ENCODE data around the gene CDH12.

CDH12 gene

GRCh38 chr5:22598796-22599195, 254.3 kb downstream of the CDH12 start:
- FAIRE-seq (no peak), DNase-seq (ENCODE audit: insufficient read length) (no peak)
- TF ChIP-seq POLR2A (IDR thresholded peaks at IDR 0.05; ENCODE audit: low read depth, low read length) (no peak), TAF1 (IDR thresholded peaks at IDR 0.05; ENCODE audit: borderline replicate concordance, low read depth, low read length) (no peak), POLR2AphosphoS5 (IDR thresholded peaks at IDR 0.05; ENCODE audit: low read depth, low read length) (no peak)

- FAIRE-seq = no peak
- TF ChIP-seq TAF1 (IDR thresholded peaks at IDR 0.05; ENCODE audit: borderline replicate concordance, low read depth, low read length) = no peak
- no peak for TF ChIP-seq POLR2AphosphoS5 (IDR thresholded peaks at IDR 0.05; ENCODE audit: low read depth, low read length)
- TF ChIP-seq POLR2A (IDR thresholded peaks at IDR 0.05; ENCODE audit: low read depth, low read length) = no peak
- no peak for DNase-seq (ENCODE audit: insufficient read length)
These were observed 256.7 kb downstream of the CDH12 start for GRCh38 chr5:22596404-22596970.

- DNase-seq (ENCODE audit: insufficient read length) = no peak
- TF ChIP-seq POLR2AphosphoS5 (IDR thresholded peaks at IDR 0.05; ENCODE audit: low read depth, low read length) (no peak), TAF1 (IDR thresholded peaks at IDR 0.05; ENCODE audit: borderline replicate concordance, low read depth, low read length) (no peak), POLR2A (IDR thresholded peaks at IDR 0.05; ENCODE audit: low read depth, low read length) (no peak)
- no peak for FAIRE-seq
These were observed 258.7 kb downstream of the CDH12 start for GRCh38 chr5:22594491-22594890.

- FAIRE-seq (no peak), DNase-seq (ENCODE audit: insufficient read length) (no peak)
- no peak for TF ChIP-seq TAF1 (IDR thresholded peaks at IDR 0.05; ENCODE audit: borderline replicate concordance, low read depth, low read length)
- TF ChIP-seq POLR2A (IDR thresholded peaks at IDR 0.05; ENCODE audit: low read depth, low read length) = no peak
- TF ChIP-seq POLR2AphosphoS5 (IDR thresholded peaks at IDR 0.05; ENCODE audit: low read depth, low read length) = no peak
These were observed 259.6 kb downstream of the CDH12 start for GRCh38 chr5:22593592-22593991.

- FAIRE-seq (no peak), DNase-seq (ENCODE audit: insufficient read length) (no peak)
- TF ChIP-seq POLR2AphosphoS5 (IDR thresholded peaks at IDR 0.05; ENCODE audit: low read depth, low read length) (no peak), POLR2A (IDR thresholded peaks at IDR 0.05; ENCODE audit: low read depth, low read length) (no peak)
These were observed 261.7 kb downstream of the CDH12 start for GRCh38 chr5:22591461-22591860.

- FAIRE-seq = no peak
- no peak for TF ChIP-seq POLR2A (IDR thresholded peaks at IDR 0.05; ENCODE audit: low read depth, low read length)
- no peak for TF ChIP-seq TAF1 (IDR thresholded peaks at IDR 0.05; ENCODE audit: borderline replicate concordance, low read depth, low read length)
- TF ChIP-seq POLR2AphosphoS5 (IDR thresholded peaks at IDR 0.05; ENCODE audit: low read depth, low read length) = no peak
- no peak for DNase-seq (ENCODE audit: insufficient read length)
These were observed 262.4 kb downstream of the CDH12 start for GRCh38 chr5:22590677-22591268.

- no peak for TF ChIP-seq TAF1 (IDR thresholded peaks at IDR 0.05; ENCODE audit: borderline replicate concordance, low read depth, low read length)
- no peak for TF ChIP-seq POLR2AphosphoS5 (IDR thresholded peaks at IDR 0.05; ENCODE audit: low read depth, low read length)
- no peak for TF ChIP-seq POLR2A (IDR thresholded peaks at IDR 0.05; ENCODE audit: low read depth, low read length)
- FAIRE-seq (no peak), DNase-seq (ENCODE audit: insufficient read length) (no peak)
These were observed 275.4 kb downstream of the CDH12 start for GRCh38 chr5:22577711-22578110.

GRCh38 chr5:22577006-22577405, 276.1 kb downstream of the CDH12 start:
- DNase-seq (ENCODE audit: insufficient read length) (no peak), FAIRE-seq (no peak)
- no peak for TF ChIP-seq POLR2A (IDR thresholded peaks at IDR 0.05; ENCODE audit: low read depth, low read length)
- TF ChIP-seq TAF1 (IDR thresholded peaks at IDR 0.05; ENCODE audit: borderline replicate concordance, low read depth, low read length) = no peak
- TF ChIP-seq POLR2AphosphoS5 (IDR thresholded peaks at IDR 0.05; ENCODE audit: low read depth, low read length) = no peak

- no peak for FAIRE-seq
- no peak for DNase-seq (ENCODE audit: insufficient read length)
- TF ChIP-seq POLR2AphosphoS5 (IDR thresholded peaks at IDR 0.05; ENCODE audit: low read depth, low read length) = no peak
- no peak for TF ChIP-seq POLR2A (IDR thresholded peaks at IDR 0.05; ENCODE audit: low read depth, low read length)
- TF ChIP-seq TAF1 (IDR thresholded peaks at IDR 0.05; ENCODE audit: borderline replicate concordance, low read depth, low read length) = no peak
These were observed 280.2 kb downstream of the CDH12 start for GRCh38 chr5:22572941-22573340.

GRCh38 chr5:22567983-22568382, 285.2 kb downstream of the CDH12 start:
- TF ChIP-seq POLR2AphosphoS5 (IDR thresholded peaks at IDR 0.05; ENCODE audit: low read depth, low read length) = no peak
- no peak for TF ChIP-seq TAF1 (IDR thresholded peaks at IDR 0.05; ENCODE audit: borderline replicate concordance, low read depth, low read length)
- no peak for TF ChIP-seq POLR2A (IDR thresholded peaks at IDR 0.05; ENCODE audit: low read depth, low read length)
- no peak for DNase-seq (ENCODE audit: insufficient read length)
- no peak for FAIRE-seq

GRCh38 chr5:22560147-22560546, 293.0 kb downstream of the CDH12 start:
- no peak for DNase-seq (ENCODE audit: insufficient read length)
- no peak for FAIRE-seq
- TF ChIP-seq POLR2A (IDR thresholded peaks at IDR 0.05; ENCODE audit: low read depth, low read length) (no peak), TAF1 (IDR thresholded peaks at IDR 0.05; ENCODE audit: borderline replicate concordance, low read depth, low read length) (no peak)

- TF ChIP-seq POLR2A (IDR thresholded peaks at IDR 0.05; ENCODE audit: low read depth, low read length) (no peak), POLR2AphosphoS5 (IDR thresholded peaks at IDR 0.05; ENCODE audit: low read depth, low read length) (no peak), TAF1 (IDR thresholded peaks at IDR 0.05; ENCODE audit: borderline replicate concordance, low read depth, low read length) (no peak)
- FAIRE-seq (no peak), DNase-seq (ENCODE audit: insufficient read length) (no peak)
These were observed 295.9 kb downstream of the CDH12 start for GRCh38 chr5:22557251-22557650.

Measured in GM12892 (cell line).